Chondrocyte (in vitro differentiated cells): ENCODE measurements around the gene FREY1. TPM values are rescaled to one million over a fixed set of nuclear protein-coding genes. Genes with fewer than 3 reads are reported as not detected.

Experiments
- DNase-seq: peaks from one replicate; pipeline ENCODE4 v3.0.0; 2021; ENCODE audit warnings: mixed read lengths, low spot score
- H3K27ac Mint-ChIP-seq: one replicate; pipeline ENCODE4 v1.8.0; 2021; ENCODE audit warnings: mild to moderate bottlenecking, moderate library complexity, mixed read lengths; ENCODE audit not compliant: unreplicated experiment
- H3K27me3 Mint-ChIP-seq: 2 replicates; pipeline ENCODE4 v1.8.0; 2021; ENCODE audit warnings: low read depth, mixed read lengths
- H3K36me3 Mint-ChIP-seq: 2 replicates; pipeline ENCODE4 v1.8.0; 2021; ENCODE audit warnings: low read depth, mixed read lengths
- H3K4me1 Mint-ChIP-seq: 2 replicates; pipeline ENCODE4 v1.8.0; 2021; ENCODE audit warnings: low read depth, mild to moderate bottlenecking, mixed read lengths
- H3K4me3 Mint-ChIP-seq: one replicate; pipeline ENCODE4 v1.8.0; 2021; ENCODE audit warnings: mild to moderate bottlenecking, moderate library complexity, mixed read lengths; ENCODE audit not compliant: unreplicated experiment
- H3K9me3 Mint-ChIP-seq: 2 replicates; pipeline ENCODE4 v1.8.0; 2021; ENCODE audit warnings: low read depth, mixed read lengths
- CTCF ChIP-seq: fragments of 200-600 bp; sonication (generic); IDR thresholded peaks from 2 replicates; pipeline ENCODE4 v1.5.0; 2021; ENCODE audit warnings: antibody characterized with exemption, mild to moderate bottlenecking, moderate library complexity
- total RNA-seq: library from RNA; stranded (reverse); gene quantifications from 3 replicates; pipeline ENCODE4 v1.2.1, GENCODE V29; 2021

FREY1 gene
- total RNA-seq, 1 donor from 2014 or later = 0.80 TPM

DNA sequence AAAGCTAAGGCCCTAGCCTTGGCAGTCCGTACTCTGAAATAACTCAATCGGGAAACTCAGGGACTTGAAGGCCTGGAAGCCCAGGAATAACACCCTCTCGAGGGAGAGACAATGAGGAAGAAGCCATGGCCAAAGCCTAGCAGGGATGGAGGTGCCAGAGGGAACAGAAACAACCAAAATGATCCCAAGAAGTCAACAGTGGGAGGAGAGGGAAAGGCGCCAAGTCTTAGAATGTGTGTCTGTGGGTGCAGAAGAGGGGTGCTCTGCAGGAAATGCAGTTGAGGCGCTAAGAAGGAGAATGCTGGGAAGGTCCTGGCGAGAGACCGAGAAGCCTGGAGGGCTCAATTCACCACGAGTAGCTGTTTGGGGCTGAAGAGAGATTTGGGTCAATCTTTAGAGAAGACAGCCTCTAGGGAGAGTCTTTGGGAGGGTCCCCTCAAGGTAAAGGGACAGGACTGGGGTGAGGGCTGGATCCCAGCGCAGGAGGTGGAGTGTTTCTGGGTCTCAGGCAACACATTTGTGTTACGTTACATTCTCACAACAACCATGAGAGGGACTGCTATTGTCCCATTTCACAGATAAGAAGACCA, 22.4 kb downstream of the FREY1 start:
- Mint-ChIP-seq H3K27ac (no peak overlapping the region), H3K4me3 (peak overlapping the region; percentile 70), H3K4me1 (peaks cover 6% of the 10 kb centered on the region), H3K27me3 (peaks cover 2% of the 10 kb centered on the region), H3K9me3 (no peaks in the 10 kb centered on the region), H3K36me3 (peaks cover 10% of the 10 kb centered on the region)
- DNase-seq = peak; percentile 35
- TF ChIP-seq CTCF = no peak

DNA sequence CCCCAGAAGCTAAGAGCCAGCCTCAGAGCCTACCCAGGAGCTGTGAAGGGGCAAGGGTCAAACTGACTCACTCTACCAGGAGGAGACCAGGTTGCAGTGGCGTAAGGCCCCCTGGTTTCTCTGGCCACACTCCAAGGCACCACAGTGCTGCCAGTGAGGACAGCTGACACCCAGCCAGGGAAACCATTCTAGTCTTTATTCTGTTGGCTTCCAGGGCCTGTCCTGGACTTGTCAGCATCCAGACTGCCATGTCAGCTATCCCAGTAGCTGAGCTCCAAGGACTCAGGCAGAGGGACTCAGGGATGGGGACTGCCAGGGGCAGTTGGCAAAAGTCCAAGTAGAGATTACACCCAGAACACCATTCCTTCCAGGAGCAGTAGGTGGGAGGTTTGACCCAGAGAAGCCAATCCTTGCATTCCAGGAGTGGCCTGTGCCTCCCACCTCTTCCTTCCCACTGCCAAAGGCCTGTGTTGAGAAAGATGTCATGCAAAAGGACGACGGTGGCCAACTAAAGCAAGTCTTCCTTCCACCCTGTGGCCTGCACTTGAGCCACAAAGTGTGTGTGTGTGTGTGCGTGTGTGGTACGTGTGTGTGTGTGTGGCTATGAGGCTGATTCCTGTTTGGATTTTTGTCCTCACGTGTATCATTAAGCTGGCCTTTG, 25.2 kb downstream of the FREY1 start:
- H3K36me3 Mint-ChIP-seq = peaks cover 14% of the 10 kb centered on the region
- no peaks in the 10 kb centered on the region for H3K27me3 Mint-ChIP-seq
- peaks cover 6% of the 10 kb centered on the region for H3K4me1 Mint-ChIP-seq
- no peaks in the 10 kb centered on the region for H3K9me3 Mint-ChIP-seq
- H3K4me3 Mint-ChIP-seq = no peak overlapping the region
- no peak overlapping the region for H3K27ac Mint-ChIP-seq
- no peak for TF ChIP-seq CTCF
- no peak for DNase-seq

GRCh38 chr11:45880772-45881570, 26.1 kb downstream of the FREY1 start:
- no peak for DNase-seq
- peaks cover 14% of the 10 kb centered on the region for H3K36me3 Mint-ChIP-seq
- H3K4me1 Mint-ChIP-seq = peaks cover 6% of the 10 kb centered on the region
- H3K27me3 Mint-ChIP-seq = no peaks in the 10 kb centered on the region
- no peak overlapping the region for H3K27ac Mint-ChIP-seq
- H3K4me3 Mint-ChIP-seq = no peak overlapping the region
- H3K9me3 Mint-ChIP-seq = no peaks in the 10 kb centered on the region
- TF ChIP-seq CTCF = no peak

DNA sequence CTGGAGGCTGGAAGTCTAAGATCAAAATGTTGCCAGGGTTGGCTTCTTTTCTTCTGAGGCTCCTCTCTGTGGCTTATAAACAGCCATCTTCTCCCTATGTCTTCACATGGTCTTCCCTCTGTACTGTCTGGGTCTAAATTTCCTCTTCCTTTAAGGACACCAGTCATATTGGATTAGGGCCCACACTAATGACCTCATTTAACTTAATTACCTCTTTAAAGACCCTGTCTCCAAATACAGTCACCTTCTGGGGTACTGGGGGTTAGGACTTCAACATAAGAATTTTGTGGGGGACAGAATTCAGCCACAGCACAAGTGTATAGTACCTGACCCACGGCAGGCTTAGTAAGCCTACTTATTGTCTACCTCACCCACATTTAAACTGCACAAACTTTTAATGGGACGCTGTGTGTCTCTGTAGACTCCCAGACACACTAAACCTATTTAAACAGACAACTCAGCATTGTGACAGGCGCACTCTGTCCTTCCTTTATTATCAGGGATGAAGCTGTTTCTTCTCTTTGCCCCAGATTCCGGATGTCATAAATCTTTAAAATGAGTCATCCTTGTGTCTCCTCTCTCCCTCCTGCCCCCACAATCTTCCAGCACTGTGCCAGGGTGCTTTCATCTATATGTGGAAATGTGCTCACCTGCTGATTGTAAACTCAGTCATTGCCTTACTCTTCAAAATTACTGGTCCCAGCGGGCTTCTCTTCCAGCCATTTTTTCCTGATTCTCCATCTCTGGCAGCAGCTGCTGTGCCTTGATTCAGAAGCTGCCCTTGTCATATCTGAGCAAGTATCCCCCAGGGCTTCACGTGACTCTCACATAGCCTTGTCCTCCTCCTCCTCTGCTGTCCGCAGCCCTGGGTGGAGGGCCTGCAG, 27.0 kb downstream of the FREY1 start:
- Mint-ChIP-seq H3K27me3 (no peaks in the 10 kb centered on the region), H3K4me3 (no peak overlapping the region), H3K9me3 (no peaks in the 10 kb centered on the region), H3K4me1 (peaks cover 3% of the 10 kb centered on the region), H3K36me3 (peaks cover 17% of the 10 kb centered on the region), H3K27ac (no peak overlapping the region)
- TF ChIP-seq CTCF = no peak
- DNase-seq = no peak

- TF ChIP-seq CTCF = no peak
- Mint-ChIP-seq H3K4me3 (no peak overlapping the region), H3K27me3 (no peaks in the 10 kb centered on the region)
Observed at GRCh38 chr11:45877845-45878244, 29.2 kb downstream of the FREY1 start.

More at GRCh38 chr11:45877845-45878244, 29.2 kb downstream of the FREY1 start:
- Mint-ChIP-seq H3K27ac (no peak overlapping the region), H3K36me3 (peaks cover 18% of the 10 kb centered on the region), H3K9me3 (no peaks in the 10 kb centered on the region), H3K4me1 (peaks cover 4% of the 10 kb centered on the region)
- DNase-seq = no peak
